CD4-positive, alpha-beta memory T cell (primary cell): ENCODE data around the gene NQO1. TPM values are rescaled to one million over a fixed set of nuclear protein-coding genes. Genes with fewer than 3 reads are reported as not detected.

Source experiments
- CTCF ChIA-PET: fragments of 350-600 bp; sonication (Branson Sonifier 250); formaldehyde crosslinking; loops from one replicate; lab custom pipeline; 2021; ENCODE audit warnings: inconsistent platforms; ENCODE audit not compliant: partially characterized antibody; lab: Charles Lee
- POLR2A ChIA-PET: fragments of 350-600 bp; sonication (Branson Sonifier 250); formaldehyde crosslinking; loops from one replicate; lab custom pipeline; 2021; ENCODE audit not compliant: partially characterized antibody; lab: Charles Lee
- DNase-seq, 5 donors: peaks; one replicate each; pipeline versions ENCODE4 v3.0.0 to v3.0.0-alpha.2; 2020 to 2022; ENCODE audit warnings: mixed read lengths in 1 of 5
- H3K27ac ChIP-seq: one replicate; pipeline ENCODE4 v1.7.0; 2013; ENCODE audit warnings: low read depth, low read length
- H3K27me3 ChIP-seq: 2 replicates; pipeline ENCODE4 v1.7.0; 2013; ENCODE audit warnings: mild to moderate bottlenecking, low read length, moderate library complexity; ENCODE audit not compliant: insufficient read depth
- H3K36me3 ChIP-seq: 2 replicates; pipeline ENCODE4 v1.7.0; 2013; ENCODE audit warnings: mild to moderate bottlenecking, low read length, moderate library complexity; ENCODE audit not compliant: insufficient read depth
- H3K4me1 ChIP-seq: 2 replicates; pipeline ENCODE4 v1.7.0; 2013; ENCODE audit warnings: mild to moderate bottlenecking, low read length, moderate library complexity; ENCODE audit not compliant: insufficient read depth
- H3K4me3 ChIP-seq, 2 donors: one replicate each; pipeline ENCODE4 v1.7.0; 2013; ENCODE audit warnings: low read length in 2 of 2, mild to moderate bottlenecking in 1 of 2
- H3K9me3 ChIP-seq, 2 donors: one replicate each; pipeline ENCODE4 v1.7.0; 2013; ENCODE audit warnings: low read length in 2 of 2, control low read depth in 1 of 2; ENCODE audit not compliant: control insufficient read depth in 1 of 2
- H3K27ac Mint-ChIP-seq, 7 donors: one replicate each; pipeline ENCODE4 v1.8.0; 2020 to 2021; ENCODE audit warnings: mixed read lengths in 7 of 7, mild to moderate bottlenecking in 6 of 7, inconsistent platforms in 3 of 7, moderate library complexity in 3 of 7
- H3K27me3 Mint-ChIP-seq, 2 donors: one replicate each; pipeline ENCODE4 v1.8.0; 2020 to 2021; ENCODE audit warnings: mixed read lengths in 2 of 2
- H3K36me3 Mint-ChIP-seq, 2 donors: one replicate each; pipeline ENCODE4 v1.8.0; 2020 to 2021; ENCODE audit warnings: mixed read lengths in 2 of 2, inconsistent platforms in 1 of 2, mild to moderate bottlenecking in 1 of 2
- H3K4me1 Mint-ChIP-seq, 4 donors: one replicate each; pipeline ENCODE4 v1.8.0; 2020 to 2021; ENCODE audit warnings: mixed read lengths in 4 of 4, mild to moderate bottlenecking in 1 of 4
- H3K4me3 Mint-ChIP-seq, 8 donors: one replicate each; pipeline ENCODE4 v1.8.0; 2020 to 2021; ENCODE audit warnings: mixed read lengths in 8 of 8, mild to moderate bottlenecking in 7 of 8, moderate library complexity in 6 of 8, inconsistent platforms in 3 of 8
- H3K9me3 Mint-ChIP-seq, 8 donors: one replicate each; pipeline ENCODE4 v1.8.0; 2020 to 2021; ENCODE audit warnings: mixed read lengths in 8 of 8, mild to moderate bottlenecking in 5 of 8, inconsistent platforms in 3 of 8, moderate library complexity in 1 of 8
- intact Hi-C: fragments of 100-400 bp; cut with micrococcal nuclease; formaldehyde crosslinking; loops from one replicate; pipeline ENCODE4 v1.15.1; 2023
- polyA plus RNA-seq, 2 donors: library from polyadenylated mRNA; unstranded; fragments of 300-500 nt; fragmentation: Illumina TruSeq; gene quantifications; one replicate each; pipeline ENCODE4 v1.2.3, GENCODE V29; 2021
- total RNA-seq, 2 experiments: library from RNA; stranded (reverse); gene quantifications; one replicate each; pipeline ENCODE4 v1.2.3, GENCODE V29; 2021

NQO1 gene
- total and polyA plus RNA-seq, 4 experiments from 2014 or later = 4.8 to 8.6 (median 5.7) TPM

GRCh38 chr16:69707920-69708683, 18.3 kb downstream of the NQO1 start:
- no peak for DNase-seq
- Histone ChIP-seq H3K4me1 (peaks cover 6% of the 10 kb centered on the region), H3K9me3 (no peaks in the 10 kb centered on the region), H3K36me3 (no peaks in the 10 kb centered on the region), H3K4me3 (no peak overlapping the region), H3K27me3 (no peaks in the 10 kb centered on the region), H3K27ac (no peak overlapping the region)
- Mint-ChIP-seq H3K9me3 (no peaks in the 10 kb centered on the region), H3K27me3 (no peaks in the 10 kb centered on the region), H3K4me1 (peaks cover 0 to 4% (median 2%) of the 10 kb centered on the region in 4 donors), H3K4me3 (no peak overlapping the region), H3K27ac (peak overlapping the region in 4 of 7 donors; percentile 1 to 53 (median 14)), H3K36me3 (peaks cover 3 to 9% of the 10 kb centered on the region in 2 donors)
- POLR2A ChIA-PET = interaction anchor here (5.5 kb wide), 1 partner anchor 47 kb away, joined by 41 read pairs; the partner anchor contains the start of gene NOB1
- intact Hi-C loops = loop anchor here (5.0 kb wide), 1 partner anchor 311 kb away; no protein-coding TSS in a partner anchor
- CTCF ChIA-PET = interaction anchor here (0.6 to 8.0 kb wide), 11 partner anchors 10 to 312 kb away, joined by 3 to 139 read pairs (median 4); partner anchors contain the start of genes NOB1, NQO1 and WWP2

- intact Hi-C loops = loop anchor here (5.0 kb wide), 1 partner anchor 310 kb away; no protein-coding TSS in a partner anchor
- Mint-ChIP-seq H3K4me3 (no peak overlapping the region), H3K27ac (peak overlapping the region in 2 of 7 donors; percentile 39 to 46)
These were observed 19.4 kb downstream of the NQO1 start for GRCh38 chr16:69706975-69707340.

GRCh38 chr16:69706256-69706974, 19.9 kb downstream of the NQO1 start:
- Mint-ChIP-seq H3K36me3 (peaks cover 3 to 12% of the 10 kb centered on the region in 2 donors), H3K27me3 (no peaks in the 10 kb centered on the region), H3K9me3 (no peaks in the 10 kb centered on the region), H3K4me3 (no peak overlapping the region), H3K4me1 (peaks cover 0 to 4% (median 2%) of the 10 kb centered on the region in 4 donors), H3K27ac (peak overlapping the region in 2 of 7 donors; percentile 39 to 46)
- POLR2A ChIA-PET = interaction anchor here (0.8 to 5.5 kb wide), 2 partner anchors 49 to 55 kb away, joined by 3 to 41 read pairs; partner anchors contain the start of genes NOB1 and WWP2
- H3K9me3 ChIP-seq = no peaks in the 10 kb centered on the region
- intact Hi-C loops = loop anchor here (5.0 kb wide), 1 partner anchor 309 kb away; no protein-coding TSS in a partner anchor
- CTCF ChIA-PET = interaction anchor here (0.5 to 8.0 kb wide), 6 partner anchors 11 to 310 kb away, joined by 3 to 139 read pairs (median 3); partner anchors contain the start of genes NOB1 and NQO1
- no peak overlapping the region for H3K4me3 ChIP-seq
- H3K27me3 ChIP-seq = no peaks in the 10 kb centered on the region
- no peak for DNase-seq
- H3K27ac ChIP-seq = no peak overlapping the region
- peaks cover 6% of the 10 kb centered on the region for H3K4me1 ChIP-seq
- H3K36me3 ChIP-seq = no peaks in the 10 kb centered on the region

More at GRCh38 chr16:69706975-69707340, 19.4 kb downstream of the NQO1 start:
- Mint-ChIP-seq H3K4me1 (peaks cover 0 to 4% (median 2%) of the 10 kb centered on the region in 4 donors), H3K9me3 (no peaks in the 10 kb centered on the region), H3K36me3 (peaks cover 3 to 11% of the 10 kb centered on the region in 2 donors), H3K27me3 (no peaks in the 10 kb centered on the region)
- ChIA-PET CTCF (interaction anchor here (0.5 to 8.0 kb wide), 6 partner anchors 12 to 310 kb away, joined by 3 to 139 read pairs (median 3); partner anchors contain the start of genes NOB1 and NQO1), POLR2A (interaction anchor here (5.5 kb wide), 1 partner anchor 48 kb away, joined by 41 read pairs; the partner anchor contains the start of gene NOB1)
- Histone ChIP-seq H3K4me3 (no peak overlapping the region), H3K27ac (no peak overlapping the region), H3K9me3 (no peaks in the 10 kb centered on the region), H3K4me1 (peaks cover 6% of the 10 kb centered on the region), H3K36me3 (no peaks in the 10 kb centered on the region), H3K27me3 (no peaks in the 10 kb centered on the region)
- DNase-seq = no peak

- peaks cover 3 to 24% of the 10 kb centered on the region in 2 donors for H3K36me3 Mint-ChIP-seq
- no peaks in the 10 kb centered on the region for H3K9me3 ChIP-seq
- no peaks in the 10 kb centered on the region for H3K36me3 ChIP-seq
- peak overlapping the region in 4 of 7 donors; percentile 32 to 68 (median 66) for H3K27ac Mint-ChIP-seq
- no peak overlapping the region for H3K4me3 ChIP-seq
- no peaks in the 10 kb centered on the region for H3K27me3 ChIP-seq
- ChIA-PET CTCF (interaction anchor here (1.3 to 3.2 kb wide), 3 partner anchors 51 to 307 kb away, joined by 4 to 19 read pairs (median 6); partner anchors contain the start of gene NOB1), POLR2A (interaction anchor here (0.6 to 2.0 kb wide), 4 partner anchors 10 to 102 kb away, joined by 3 to 6 read pairs (median 4); partner anchors contain the start of gene NOB1)
- intact Hi-C loops = no loop called here
- no peak for DNase-seq
- no peak overlapping the region for H3K4me3 Mint-ChIP-seq
- no peaks in the 10 kb centered on the region for H3K9me3 Mint-ChIP-seq
- no peaks in the 10 kb centered on the region for H3K4me1 ChIP-seq
- peaks cover 0 to 1% (median 0%) of the 10 kb centered on the region in 4 donors for H3K4me1 Mint-ChIP-seq
- no peak overlapping the region for H3K27ac ChIP-seq
- H3K27me3 Mint-ChIP-seq = no peaks in the 10 kb centered on the region
These were observed 22.7 kb downstream of the NQO1 start for GRCh38 chr16:69703638-69704037.

DNA sequence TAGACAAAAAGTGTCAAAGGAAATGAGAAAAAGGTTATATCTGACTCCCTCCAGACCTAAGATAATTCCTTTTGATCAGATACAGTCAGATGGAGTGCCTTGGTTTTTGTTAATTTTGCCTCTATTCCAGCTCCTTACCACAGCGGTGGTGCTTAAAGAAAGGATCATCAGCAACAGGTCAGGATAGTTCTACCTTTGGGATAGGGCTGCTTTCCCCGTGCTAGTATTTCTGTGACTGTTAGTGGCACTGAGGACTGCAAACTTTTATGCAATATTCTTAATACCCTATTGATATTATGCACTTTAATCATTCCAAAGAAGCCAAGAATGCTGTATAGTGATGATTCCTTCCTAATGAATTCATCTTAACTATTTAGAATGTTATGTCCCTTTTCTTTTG, 24.5 kb downstream of the NQO1 start:
- no peak overlapping the region for H3K4me3 Mint-ChIP-seq
- Histone ChIP-seq H3K27me3 (no peaks in the 10 kb centered on the region), H3K9me3 (no peaks in the 10 kb centered on the region), H3K4me1 (no peaks in the 10 kb centered on the region), H3K36me3 (no peaks in the 10 kb centered on the region), H3K27ac (no peak overlapping the region), H3K4me3 (no peak overlapping the region)
- peaks cover 0 to 1% (median 0%) of the 10 kb centered on the region in 4 donors for H3K4me1 Mint-ChIP-seq
- no peak for DNase-seq
- ChIA-PET POLR2A (no interaction called here), CTCF (interaction anchor here (3.2 kb wide), 1 partner anchor 52 kb away, joined by 19 read pairs; the partner anchor contains the start of gene NOB1)
- H3K36me3 Mint-ChIP-seq = peaks cover 7 to 28% of the 10 kb centered on the region in 2 donors
- peak overlapping the region in 1 of 7 donors; percentile 32 for H3K27ac Mint-ChIP-seq
- intact Hi-C loops = no loop called here
- H3K9me3 Mint-ChIP-seq = no peaks in the 10 kb centered on the region
- H3K27me3 Mint-ChIP-seq = no peaks in the 10 kb centered on the region

GRCh38 chr16:69701452-69701851, 24.9 kb downstream of the NQO1 start:
- POLR2A ChIA-PET = no interaction called here
- intact Hi-C loops = no loop called here

More at GRCh38 chr16:69701452-69701851, 24.9 kb downstream of the NQO1 start:
- DNase-seq = no peak
- no peaks in the 10 kb centered on the region for H3K9me3 Mint-ChIP-seq
- no peaks in the 10 kb centered on the region for H3K4me1 ChIP-seq
- no peak overlapping the region for H3K4me3 ChIP-seq
- no peak overlapping the region for H3K4me3 Mint-ChIP-seq
- H3K27ac ChIP-seq = no peak overlapping the region
- no peaks in the 10 kb centered on the region for H3K9me3 ChIP-seq
- H3K4me1 Mint-ChIP-seq = peaks cover 0 to 1% (median 0%) of the 10 kb centered on the region in 4 donors
- H3K36me3 Mint-ChIP-seq = peaks cover 7 to 28% of the 10 kb centered on the region in 2 donors
- H3K27ac Mint-ChIP-seq = peak overlapping the region in 2 of 7 donors; percentile 62 to 65
- CTCF ChIA-PET = no interaction called here
- H3K27me3 ChIP-seq = no peaks in the 10 kb centered on the region
- no peaks in the 10 kb centered on the region for H3K36me3 ChIP-seq
- no peaks in the 10 kb centered on the region for H3K27me3 Mint-ChIP-seq
